ENCODE measurements around the gene TEX30. TPM values are rescaled to one million over a fixed set of nuclear protein-coding genes. Genes with fewer than 3 reads are reported as not detected.

Gene TEX30
- total RNA-seq, 1 experiment from 2014 or later, result 13.1 TPM

DNA sequence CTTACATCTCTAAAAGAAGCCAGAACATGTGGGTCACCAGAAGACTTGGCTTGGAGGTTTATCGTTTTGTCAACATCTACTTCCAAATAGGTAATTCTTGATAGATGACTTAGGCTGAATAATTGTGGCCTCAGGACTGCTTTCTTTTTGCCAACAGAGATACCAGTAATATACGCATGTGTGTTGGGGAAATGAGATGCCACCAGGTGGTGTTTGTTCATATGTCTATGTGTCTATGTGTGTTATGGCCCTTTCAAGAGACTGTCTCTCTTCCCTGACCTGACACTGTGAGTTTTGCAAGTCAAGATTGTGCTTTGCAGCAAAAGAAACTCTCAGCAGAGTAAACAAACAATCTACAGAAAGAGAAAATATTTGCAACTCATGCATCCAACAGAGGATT lies 47.2 kb downstream of the TEX30 start:
- Histone ChIP-seq H3T11ph (ENCODE audit: low read length) (no peak overlapping the region), H3K4me1 (ENCODE audit: insufficient read depth, low read length) (no peaks in the 10 kb centered on the region), H3K9ac (ENCODE audit: extremely low read depth, insufficient read length, low read length) (no peak overlapping the region), H3K56ac (ENCODE audit: insufficient read length, low read depth, low read length) (no peak overlapping the region), H4K8ac (replicated peaks; ENCODE audit: insufficient read length, low read depth, low read length) (no peak overlapping the region), H3K4ac (ENCODE audit: low read depth, low read length) (no peak overlapping the region), H3K27ac (ENCODE audit: insufficient read length, low read depth, low read length) (no peak overlapping the region), H4K5ac (ENCODE audit: insufficient read length, low read depth, low read length) (no peak overlapping the region), H2BK5ac (ENCODE audit: insufficient read length, low read length) (no peak overlapping the region), H3K18ac (ENCODE audit: insufficient read length, low read depth, low read length) (no peak overlapping the region), H4K20me1 (ENCODE audit: control insufficient read depth, insufficient read depth, insufficient read length) (no peaks in the 10 kb centered on the region), H3K14ac (ENCODE audit: insufficient read depth, low read length) (no peak overlapping the region), H3K79me2 (ENCODE audit: insufficient read depth, low read length) (no peaks in the 10 kb centered on the region), H2BK20ac (ENCODE audit: low read depth, low read length, poor library complexity, severe bottlenecking) (no peak overlapping the region), H2BK12ac (ENCODE audit: insufficient read length, low read depth, low read length) (no peak overlapping the region), H2AK5ac (ENCODE audit: insufficient read length, low read length) (no peak overlapping the region), H2AFZ (ENCODE audit: low read length) (no peak overlapping the region), H3K23ac (ENCODE audit: insufficient read length, low read depth, low read length) (no peak overlapping the region), H2BK120ac (ENCODE audit: low read depth, low read length, poor library complexity, severe bottlenecking) (no peak overlapping the region), H3K4me2 (ENCODE audit: insufficient read depth, insufficient read length, low read length) (no peak overlapping the region), H4K91ac (ENCODE audit: insufficient read length, low read depth, low read length) (no peak overlapping the region), H3K9me3 (ENCODE audit: control insufficient read depth, low read depth, low read length) (no peaks in the 10 kb centered on the region), H3K27me3 (ENCODE audit: insufficient read depth, low read length) (no peaks in the 10 kb centered on the region), H3K23me2 (ENCODE audit: insufficient read length, low read depth, low read length, poor library complexity, severe bottlenecking) (no peaks in the 10 kb centered on the region), H2BK15ac (ENCODE audit: low read depth, low read length) (no peak overlapping the region), H3K79me1 (ENCODE audit: insufficient read depth, low read depth, low read length, poor library complexity, severe bottlenecking) (no peaks in the 10 kb centered on the region)
- Mint-ChIP-seq H3K4me3 (no peak overlapping the region), H3K4me1 (no peaks in the 10 kb centered on the region), H3K9me3 (no peaks in the 10 kb centered on the region; a peak in 1 of 5 replicates), H3K27me3 (ENCODE audit: low read depth) (no peaks in the 10 kb centered on the region; the same call in 1 of the 2 replicates), H3K27ac (no peak overlapping the region), H3K36me3 (ENCODE audit: insufficient read depth in 1 of 3, low read depth in 3 of 3) (no peaks in the 10 kb centered on the region)
- WGBS (ENCODE audit: extremely low coverage, insufficient read length, low lambda C conversion rate), result no CpG with 5 or more reads among the region's 2 CpGs
- no peak for DNase-seq
- TF ChIP-seq, protein P1, sequence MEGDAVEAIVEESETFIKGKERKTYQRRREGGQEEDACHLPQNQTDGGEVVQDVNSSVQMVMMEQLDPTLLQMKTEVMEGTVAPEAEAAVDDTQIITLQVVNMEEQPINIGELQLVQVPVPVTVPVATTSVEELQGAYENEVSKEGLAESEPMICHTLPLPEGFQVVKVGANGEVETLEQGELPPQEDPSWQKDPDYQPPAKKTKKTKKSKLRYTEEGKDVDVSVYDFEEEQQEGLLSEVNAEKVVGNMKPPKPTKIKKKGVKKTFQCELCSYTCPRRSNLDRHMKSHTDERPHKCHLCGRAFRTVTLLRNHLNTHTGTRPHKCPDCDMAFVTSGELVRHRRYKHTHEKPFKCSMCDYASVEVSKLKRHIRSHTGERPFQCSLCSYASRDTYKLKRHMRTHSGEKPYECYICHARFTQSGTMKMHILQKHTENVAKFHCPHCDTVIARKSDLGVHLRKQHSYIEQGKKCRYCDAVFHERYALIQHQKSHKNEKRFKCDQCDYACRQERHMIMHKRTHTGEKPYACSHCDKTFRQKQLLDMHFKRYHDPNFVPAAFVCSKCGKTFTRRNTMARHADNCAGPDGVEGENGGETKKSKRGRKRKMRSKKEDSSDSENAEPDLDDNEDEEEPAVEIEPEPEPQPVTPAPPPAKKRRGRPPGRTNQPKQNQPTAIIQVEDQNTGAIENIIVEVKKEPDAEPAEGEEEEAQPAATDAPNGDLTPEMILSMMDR (conservative IDR thresholded peaks at IDR 0.05), result no peak

All from H9 (cell line).